ENCODE results near the gene APCDD1. TPM values are rescaled to one million over a fixed set of nuclear protein-coding genes. Genes with fewer than 3 reads are reported as not detected.

Gene APCDD1
- total and polyA plus RNA-seq, 2 of the 8 experiments (the other 6 are each of a cell fraction or from before 2014, with no cell fraction given) = 2.6 to 3.6 TPM

- H2AK5ac ChIP-seq (ENCODE audit: low read depth, low read length) = no peak overlapping the region
- H2BK15ac ChIP-seq (ENCODE audit: low read length) = no peak overlapping the region
- H3K27ac ChIP-seq (ENCODE audit: low read depth, low read length) = no peak overlapping the region
- no peaks in the 10 kb centered on the region for H3K79me1 ChIP-seq (ENCODE audit: low read depth, low read length)
- no peak overlapping the region for H2BK5ac ChIP-seq (ENCODE audit: low read depth, low read length)
- no peak overlapping the region for H2BK20ac ChIP-seq (ENCODE audit: low read length)
- no peak overlapping the region for H4K5ac ChIP-seq (ENCODE audit: insufficient read length, low read depth, low read length)
- H3K4me1 ChIP-seq (replicated peaks in 1 of 4; ENCODE audit: control insufficient read depth in 3 of 4, insufficient read depth in 4 of 4, low read length in 3 of 4) = peaks cover 0 to 11% (median 4%) of the 10 kb centered on the region in 4 experiments; a peak in 5 of 7 replicates
- H3K23ac ChIP-seq (ENCODE audit: insufficient read length) = no peak overlapping the region
- CTCF ChIA-PET (ENCODE audit: partially characterized antibody) = interaction anchor here (1.4 to 2.1 kb wide), 2 partner anchors 17 to 32 kb away, joined by 4 read pairs; no protein-coding TSS in a partner anchor
- H2BK120ac ChIP-seq (replicated peaks; ENCODE audit: low read depth, low read length) = no peak overlapping the region
- H3K14ac ChIP-seq (ENCODE audit: insufficient read length) = no peak overlapping the region
- H4K20me1 ChIP-seq (replicated peaks in 1 of 2; ENCODE audit: control insufficient read depth in 1 of 2, insufficient read depth in 2 of 2, low read length in 2 of 2) = peaks cover 0 to 2% of the 10 kb centered on the region in 2 experiments
- H3K36me3 ChIP-seq (ENCODE audit: control insufficient read depth in 2 of 4, insufficient read depth in 4 of 4, low read length in 3 of 4) = no peaks in the 10 kb centered on the region
- no peak overlapping the region for H4K8ac ChIP-seq (ENCODE audit: extremely low read depth, insufficient read depth, low read length)
- H3K27me3 ChIP-seq (replicated peaks in 1 of 4; ENCODE audit: control insufficient read depth in 3 of 4, extremely low read depth in 1 of 4, insufficient read depth in 3 of 4, low read length in 3 of 4) = peaks cover 5 to 23% (median 18%) of the 10 kb centered on the region in 4 experiments; a peak in 6 of 7 replicates
- H3K4ac ChIP-seq (replicated peaks; ENCODE audit: insufficient read length, low read depth, low read length) = no peak overlapping the region
- no peak overlapping the region for H2AFZ ChIP-seq (ENCODE audit: low read length)
- H3K9ac ChIP-seq (replicated peaks in 1 of 4; ENCODE audit: extremely low read depth in 1 of 4, low read depth in 3 of 4, low read length in 3 of 4) = no peak overlapping the region
- no peaks in the 10 kb centered on the region for H3K79me2 ChIP-seq (ENCODE audit: control insufficient read depth in 1 of 2, insufficient read depth in 2 of 2, low read length in 2 of 2)
- no peak overlapping the region for H3K4me3 ChIP-seq (ENCODE audit: extremely low read depth in 1 of 4, insufficient read depth in 2 of 4, low read depth in 3 of 4, low read length in 4 of 4)
- no peaks in the 10 kb centered on the region for H3K9me3 ChIP-seq (ENCODE audit: insufficient read depth in 2 of 2, low read depth in 1 of 2, low read length in 1 of 2)
- no peak for FAIRE-seq
- H4K91ac ChIP-seq (replicated peaks; ENCODE audit: insufficient read length, low read length) = no peak overlapping the region
- POLR2A ChIA-PET (ENCODE audit: partially characterized antibody) = no interaction called here
- H2BK12ac ChIP-seq (ENCODE audit: low read depth, low read length) = no peak overlapping the region
- H3K18ac ChIP-seq (ENCODE audit: extremely low read depth, low read length) = no peak overlapping the region
- H3K56ac ChIP-seq (replicated peaks; ENCODE audit: insufficient read length, low read depth, low read length) = no peak overlapping the region
- TF ChIP-seq ATF2 (IDR thresholded peaks at IDR 0.05; ENCODE audit: low read length) (no peak), ZNF274 (IDR thresholded peaks at IDR 0.05; ENCODE audit: borderline replicate concordance, extremely low read depth, low read length) (no peak), RNF2 (IDR thresholded peaks at IDR 0.05; ENCODE audit: borderline replicate concordance, low read depth, low read length, missing control alignments, poor library complexity, severe bottlenecking) (no peak), BRCA1 (IDR thresholded peaks at IDR 0.05; ENCODE audit: low read depth, low read length) (no peak), JUN (IDR thresholded peaks at IDR 0.05; ENCODE audit: low read depth, low read length) (no peak)
- no peak for DNase-seq (ENCODE audit: low read depth in 1 of 2, low spot score in 2 of 2)
- 94% methylated on average over 5 of the region's 5 CpGs; no CpG with 5 or more reads in 1 of the 2 experiments for WGBS, 2 experiments (ENCODE audit: extremely low coverage in 1 of 2, insufficient coverage in 1 of 2, insufficient read length in 1 of 2, insufficient replicate concordance in 2 of 2, low coverage in 1 of 2, low lambda C conversion rate in 2 of 2, missing lambda C conversion rate in 1 of 2)
- H3K23me2 ChIP-seq (ENCODE audit: low read depth, low read length) = peaks cover 7% of the 10 kb centered on the region; the same call in 1 of the 2 replicates
- no peak overlapping the region for H3K4me2 ChIP-seq (ENCODE audit: insufficient read depth in 1 of 2, low read depth in 2 of 2, low read length in 2 of 2)
Measured at GRCh38 chr18:10458691-10459090, 4.3 kb downstream of the APCDD1 start.

Data from H1 (cell line).